Body of pancreas (tissue), 4 donors: ENCODE results near the gene ARID3A. TPM values are rescaled to one million over a fixed set of nuclear protein-coding genes. Genes with fewer than 3 reads are reported as not detected.
A peak's percentile ranks its signal among the peaks of the same experiment; 100 is the strongest.

ENCODE experiments used
- ATAC-seq: fragments of 150-250 bp; one replicate; pipeline ENCODE4 v1.9.1; 2016
- DNase-seq, 4 donors: peaks; one replicate each; pipeline ENCODE4 v3.0.0-alpha.2; 2019
- H3K27ac ChIP-seq, 4 donors: fragments of 200-600 bp; sonication (generic); 1 replicate in 3 of 4; 2 replicates in 1 of 4; pipeline versions ENCODE4 v1.5.1 to v1.6.1; 2016 to 2019; ENCODE audit warnings: mild to moderate bottlenecking in 1 of 4, mixed read lengths in 1 of 4, moderate library complexity in 1 of 4
- H3K27me3 ChIP-seq, 2 donors: fragments of 200-600 bp; sonication (generic); one replicate each; pipeline ENCODE4 v1.6.0; 2016; ENCODE audit warnings: mild to moderate bottlenecking in 1 of 2
- H3K36me3 ChIP-seq, 2 donors: fragments of 200-600 bp; sonication (generic); replicated peaks in 1 of 2; 2 replicates each; pipeline ENCODE4 v1.5.1; 2016; ENCODE audit warnings: low read depth in 2 of 2; ENCODE audit not compliant: insufficient read depth in 1 of 2
- H3K4me1 ChIP-seq: fragments of 200-600 bp; sonication (generic); one replicate; pipeline ENCODE4 v1.6.0; 2016
- H3K4me3 ChIP-seq, 2 donors: fragments of 200-600 bp; sonication (generic); 1 replicate in 1 of 2; 2 replicates in 1 of 2; pipeline ENCODE4 v1.5.1; 2016 to 2019
- H3K9me3 ChIP-seq, 3 donors: fragments of 200-600 bp; sonication (generic); 1 replicate in 2 of 3; 2 replicates in 1 of 3; pipeline ENCODE4 v1.5.1; 2016
- CTCF ChIP-seq, 7 experiments: fragments of 450-650 bp in 4 of 7; fragments of 200-600 bp in 3 of 7; sonication (generic) in 3 of 7; IDR thresholded peaks; one replicate each; pipeline ENCODE4 v1.5.1; 2016 to 2019; ENCODE audit warnings: antibody characterized with exemption in 7 of 7
- POLR2A ChIP-seq, 3 donors: fragments of 450-650 bp; IDR thresholded peaks; one replicate each; pipeline ENCODE4 v1.6.1; 2016; ENCODE audit warnings: antibody characterized with exemption in 3 of 3, mild to moderate bottlenecking in 2 of 3
- WGBS, 2 donors: methylation state at CpG; one replicate each; pipeline ENCODE4 v1.1.5; 2017; 5-methylcytosine and 5-hydroxymethylcytosine counted together
- intact Hi-C: fragments of 100-400 bp; cut with DNase I; formaldehyde crosslinking; loops from one replicate; pipeline ENCODE4 v1.15.1; 2023
- total RNA-seq, 2 donors: library from RNA; depleted of rRNA; stranded (reverse); fragments of >200 nt; gene quantifications; one replicate each; pipeline ENCODE4 v1.1.0, GENCODE V29; 2016

The ARID3A gene
- total RNA-seq, 2 donors from 2014 or later = 3.1 to 5.9 TPM

GRCh38 chr19:929203-929890 lies 3.5 kb downstream of the ARID3A start:
- no peak overlapping the region for H3K27ac ChIP-seq

DNA sequence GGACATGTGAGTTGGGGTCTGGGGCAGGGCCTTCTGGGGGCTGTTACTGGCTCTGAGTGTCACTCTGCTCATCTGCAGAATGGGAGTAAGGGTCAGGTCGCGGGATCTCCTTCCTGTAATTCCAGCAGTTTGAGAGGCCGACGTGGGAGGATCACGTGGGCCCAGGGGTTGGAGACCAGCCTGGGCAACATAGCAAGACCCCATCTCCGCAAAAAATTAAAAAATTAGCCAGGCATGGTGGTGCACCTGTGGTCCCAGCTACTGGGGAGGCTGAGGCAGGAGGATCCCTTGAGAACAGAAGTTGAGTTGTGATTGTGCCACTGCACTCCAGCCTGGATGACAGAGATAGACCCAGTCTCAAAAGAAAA lies 4.0 kb downstream of the ARID3A start:
- no peaks in the 10 kb centered on the region for H3K36me3 ChIP-seq
- intact Hi-C loops = no loop called here
- ATAC-seq = no peak
- H3K4me3 ChIP-seq = no peak overlapping the region
- no peaks in the 10 kb centered on the region for H3K27me3 ChIP-seq
- no peak for DNase-seq
- TF ChIP-seq CTCF (IDR thresholded peaks at IDR 0.05) = no peak
- no peak for TF ChIP-seq POLR2A (IDR thresholded peaks at IDR 0.05)
- WGBS, 2 donors = 92 to 95% methylated on average over 6 of the region's 6 CpGs
- no peak overlapping the region for H3K27ac ChIP-seq
- H3K4me1 ChIP-seq = peaks cover 43% of the 10 kb centered on the region
- H3K9me3 ChIP-seq = no peaks in the 10 kb centered on the region

More at GRCh38 chr19:929203-929890, 3.5 kb downstream of the ARID3A start:
- intact Hi-C loops = no loop called here
- H3K36me3 ChIP-seq = no peaks in the 10 kb centered on the region
- H3K4me1 ChIP-seq = peaks cover 43% of the 10 kb centered on the region
- H3K4me3 ChIP-seq = no peak overlapping the region
- 92 to 94% methylated on average over 8 to 33 of the region's 51 CpGs for WGBS, 2 donors
- no peaks in the 10 kb centered on the region for H3K27me3 ChIP-seq
- no peak for TF ChIP-seq POLR2A (IDR thresholded peaks at IDR 0.05)
- no peak for TF ChIP-seq CTCF (IDR thresholded peaks at IDR 0.05)
- ATAC-seq (no peak), DNase-seq (no peak)
- H3K9me3 ChIP-seq = no peaks in the 10 kb centered on the region

DNA sequence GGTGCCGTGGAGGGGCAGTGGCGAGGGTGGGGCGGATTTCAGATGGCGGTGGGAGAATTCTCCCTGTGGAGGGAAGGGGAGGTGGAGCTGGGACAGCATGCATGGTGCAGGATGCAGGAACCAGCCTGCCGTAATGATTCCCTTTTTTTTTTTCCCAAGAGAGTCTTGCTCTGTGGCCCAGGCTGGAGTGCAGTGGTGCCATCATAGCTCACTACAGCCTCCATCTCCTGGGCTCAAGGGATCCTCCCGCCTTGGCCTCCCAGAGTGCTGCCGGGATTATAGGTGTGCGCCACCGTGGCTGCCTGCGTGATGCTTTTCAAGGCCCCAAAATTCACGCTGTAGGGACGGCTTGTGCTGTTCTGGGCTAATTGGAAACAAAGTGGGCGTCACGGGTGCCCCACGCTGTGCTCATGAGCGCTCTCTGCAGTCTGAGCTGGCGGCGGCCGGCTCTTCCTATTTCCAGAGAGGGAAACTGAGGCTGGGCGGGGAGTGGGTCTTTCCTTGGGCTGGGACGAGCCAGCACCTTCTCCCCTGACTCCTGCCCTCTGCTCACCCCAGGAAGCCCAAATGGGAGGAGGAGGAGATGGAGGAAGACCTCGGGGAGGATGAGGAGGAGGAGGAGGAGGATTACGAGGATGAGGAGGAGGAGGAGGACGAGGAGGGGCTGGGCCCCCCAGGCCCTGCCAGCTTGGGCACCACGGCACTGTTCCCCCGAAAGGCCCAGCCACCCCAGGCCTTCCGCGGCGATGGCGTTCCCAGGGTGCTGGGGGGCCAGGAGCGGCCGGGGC lies 6.2 kb downstream of the ARID3A start:
- DNase-seq = no peak
- Histone ChIP-seq H3K27ac (peak overlapping the region in 1 of 4 donors; percentile 41), H3K4me3 (no peak overlapping the region), H3K4me1 (peaks cover 46% of the 10 kb centered on the region), H3K27me3 (no peaks in the 10 kb centered on the region), H3K36me3 (no peaks in the 10 kb centered on the region), H3K9me3 (no peaks in the 10 kb centered on the region)
- no peak for ATAC-seq
- WGBS, 2 donors = 89 to 94% methylated on average over 24 to 30 of the region's 32 CpGs
- intact Hi-C loops = no loop called here
- TF ChIP-seq POLR2A (IDR thresholded peaks at IDR 0.05) (no peak), CTCF (IDR thresholded peaks at IDR 0.05) (no peak)

DNA sequence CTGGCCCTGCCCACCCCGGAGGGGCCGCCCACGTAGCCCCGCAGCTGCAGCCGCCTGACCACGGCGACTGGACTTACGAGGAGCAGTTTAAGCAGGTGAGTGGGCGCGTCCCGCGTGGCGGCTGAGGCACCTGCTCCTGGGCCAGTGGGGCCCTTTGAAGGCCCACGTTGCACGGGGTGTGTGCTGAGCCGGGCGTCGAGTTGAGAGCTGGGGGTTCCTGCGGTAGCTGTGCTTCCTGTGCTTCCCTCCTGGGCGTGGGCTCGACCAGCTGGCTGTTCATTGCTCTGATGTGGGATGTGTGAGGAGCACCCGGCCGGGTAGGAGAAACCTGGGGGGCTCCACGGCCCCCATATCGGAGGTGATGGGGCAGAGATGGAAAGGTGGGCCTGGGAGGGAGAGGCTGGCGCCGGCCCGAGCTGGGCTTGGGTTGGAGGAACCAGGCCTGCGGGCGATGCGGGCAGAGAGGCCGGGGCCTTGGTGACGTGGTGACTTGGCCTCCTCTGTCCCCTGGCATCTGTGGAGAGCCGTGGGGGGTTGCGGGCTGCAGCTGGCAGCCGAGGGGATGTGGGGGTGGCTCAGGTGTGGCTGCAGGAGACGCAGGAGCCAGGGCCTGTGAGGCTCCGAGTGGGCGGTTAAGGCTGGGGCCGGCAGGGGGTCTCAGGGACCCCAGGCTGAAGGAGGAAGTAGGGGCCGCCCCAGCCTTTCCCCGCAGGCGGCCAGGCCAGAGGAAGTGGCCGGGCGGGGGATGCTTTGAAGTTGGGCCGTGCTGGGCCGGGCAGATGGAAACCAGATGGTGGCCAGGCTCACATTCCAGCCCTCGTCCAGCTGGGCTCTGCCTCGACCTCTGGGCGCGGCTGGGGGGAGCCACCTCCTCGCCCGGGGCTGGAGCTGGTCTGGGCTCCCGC lies 7.1 kb downstream of the ARID3A start:
- no peak overlapping the region for H3K4me3 ChIP-seq
- H3K36me3 ChIP-seq = no peaks in the 10 kb centered on the region
- peak overlapping the region in 3 of 4 donors; percentile 41 to 92 (median 84) for H3K27ac ChIP-seq
- WGBS, 2 donors = 54 to 74% methylated on average over 16 to 50 of the region's 54 CpGs
- ATAC-seq (no peak), DNase-seq (peak in 3 of 4 donors; percentile 46 to 66 (median 51))
- H3K9me3 ChIP-seq = no peaks in the 10 kb centered on the region
- TF ChIP-seq POLR2A (IDR thresholded peaks at IDR 0.05) = no peak
- TF ChIP-seq CTCF (IDR thresholded peaks at IDR 0.05) = no peak
- H3K4me1 ChIP-seq = peaks cover 38% of the 10 kb centered on the region
- intact Hi-C loops = no loop called here
- H3K27me3 ChIP-seq = no peaks in the 10 kb centered on the region
